NCI-H1092 (cell line): ENCODE measurements around the gene NDUFS8.

ENCODE experiments used
- DNase-seq: peaks from one replicate; lab custom pipeline; 2025; lab: John Stamatoyannopoulos, UW

Gene NDUFS8

DNA sequence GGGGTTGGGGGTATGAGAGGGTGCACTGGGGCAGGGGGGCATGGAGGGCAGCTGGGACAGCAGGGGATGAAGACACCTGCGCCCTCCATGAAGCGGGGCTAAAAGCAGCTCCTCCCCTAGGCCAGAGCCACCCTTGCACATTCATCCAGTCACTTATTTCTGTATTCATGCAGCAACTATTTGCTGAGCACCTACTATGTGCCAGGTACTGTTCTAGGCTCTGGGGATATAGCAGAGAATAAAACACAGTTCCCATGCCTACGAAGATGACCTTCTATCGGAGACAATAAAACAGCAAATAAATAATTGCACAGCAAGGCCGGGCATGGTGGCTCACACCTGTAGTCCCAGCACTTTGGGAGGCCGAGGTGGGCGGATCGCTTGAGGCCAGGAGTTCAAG lies 15.0 kb upstream of the NDUFS8 start:
- DNase-seq = no peak

DNA sequence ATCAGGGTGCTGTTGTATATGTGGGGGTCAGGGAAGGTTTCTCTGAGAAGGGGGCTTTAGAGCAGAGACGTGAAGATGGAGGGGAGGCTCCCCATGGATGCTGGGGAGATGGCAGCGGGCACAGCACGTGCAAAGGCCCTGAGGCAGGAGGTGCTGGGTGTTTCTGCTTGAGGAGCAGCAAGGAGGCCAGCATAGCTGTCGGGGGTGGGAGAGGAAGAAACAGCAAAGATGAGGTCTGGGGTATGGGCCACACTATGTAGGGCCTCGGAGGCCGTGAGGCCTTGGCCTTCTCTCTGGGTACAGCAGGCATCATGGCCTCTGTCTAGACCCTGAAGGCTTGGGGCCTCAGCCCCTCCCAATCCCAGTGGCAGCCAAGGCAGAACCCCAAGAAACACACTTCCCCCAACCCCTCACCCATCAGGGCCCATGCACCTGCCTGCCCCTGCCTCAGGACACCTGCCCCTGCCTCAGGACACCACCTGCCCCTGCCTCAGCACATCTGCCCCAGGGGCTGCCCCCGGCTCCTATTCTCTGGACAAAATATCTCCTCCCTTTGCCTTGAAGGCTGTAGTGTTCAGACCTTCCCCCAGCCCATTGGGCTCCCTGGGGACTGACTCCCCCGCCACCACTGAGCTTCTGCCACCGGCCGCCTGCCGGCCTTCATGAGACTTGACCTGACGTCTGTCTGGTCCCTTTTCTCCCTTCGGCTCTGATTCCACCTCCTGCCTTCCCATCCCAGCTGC lies 14.1 kb upstream of the NDUFS8 start:
- DNase-seq = no peak

DNA sequence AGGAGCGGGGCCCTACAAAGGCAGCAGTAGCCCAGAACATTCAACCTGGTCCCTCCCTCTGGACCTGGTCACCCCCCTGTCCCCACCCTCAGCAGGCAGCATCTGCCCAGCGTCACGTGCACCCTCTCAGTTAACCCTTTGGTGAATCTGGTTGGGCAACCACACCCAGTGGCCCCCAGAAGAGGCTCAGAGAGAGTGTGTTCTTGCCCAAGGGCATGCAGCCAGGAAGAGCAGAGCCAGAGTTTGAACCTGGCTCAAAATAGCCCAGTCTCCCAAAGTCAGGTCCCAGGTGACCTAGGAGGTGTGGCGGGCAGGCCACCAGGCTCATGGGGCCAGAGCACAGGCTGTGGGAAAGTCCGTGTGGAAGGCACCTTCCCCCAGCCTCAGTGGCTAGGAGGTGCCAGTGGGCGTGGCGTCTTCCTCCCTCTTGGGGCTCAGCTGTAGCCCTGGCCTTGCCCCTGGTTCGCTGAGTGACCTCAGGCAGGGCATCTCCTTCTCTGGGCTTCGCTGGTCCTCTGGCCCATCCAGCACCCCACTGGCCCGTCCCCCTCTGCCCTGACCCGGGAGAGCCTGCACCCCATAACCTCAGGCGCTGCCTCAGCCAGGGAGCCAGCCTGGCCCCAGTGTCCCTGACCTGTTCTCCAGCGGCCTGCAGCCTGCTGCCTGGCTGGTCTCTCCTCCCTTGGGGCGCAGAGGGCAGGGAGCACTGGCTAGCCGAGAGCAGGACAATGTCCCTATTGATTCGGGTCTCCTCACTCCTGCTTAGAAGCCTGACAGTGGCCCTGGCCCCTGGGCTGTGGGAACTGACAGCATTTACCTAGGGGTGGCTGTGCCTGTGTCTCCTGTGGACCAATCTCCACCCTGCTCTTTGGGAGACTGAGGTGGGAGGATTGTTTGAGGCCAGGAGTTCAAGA lies 13.3 kb upstream of the NDUFS8 start:
- no peak for DNase-seq

DNA sequence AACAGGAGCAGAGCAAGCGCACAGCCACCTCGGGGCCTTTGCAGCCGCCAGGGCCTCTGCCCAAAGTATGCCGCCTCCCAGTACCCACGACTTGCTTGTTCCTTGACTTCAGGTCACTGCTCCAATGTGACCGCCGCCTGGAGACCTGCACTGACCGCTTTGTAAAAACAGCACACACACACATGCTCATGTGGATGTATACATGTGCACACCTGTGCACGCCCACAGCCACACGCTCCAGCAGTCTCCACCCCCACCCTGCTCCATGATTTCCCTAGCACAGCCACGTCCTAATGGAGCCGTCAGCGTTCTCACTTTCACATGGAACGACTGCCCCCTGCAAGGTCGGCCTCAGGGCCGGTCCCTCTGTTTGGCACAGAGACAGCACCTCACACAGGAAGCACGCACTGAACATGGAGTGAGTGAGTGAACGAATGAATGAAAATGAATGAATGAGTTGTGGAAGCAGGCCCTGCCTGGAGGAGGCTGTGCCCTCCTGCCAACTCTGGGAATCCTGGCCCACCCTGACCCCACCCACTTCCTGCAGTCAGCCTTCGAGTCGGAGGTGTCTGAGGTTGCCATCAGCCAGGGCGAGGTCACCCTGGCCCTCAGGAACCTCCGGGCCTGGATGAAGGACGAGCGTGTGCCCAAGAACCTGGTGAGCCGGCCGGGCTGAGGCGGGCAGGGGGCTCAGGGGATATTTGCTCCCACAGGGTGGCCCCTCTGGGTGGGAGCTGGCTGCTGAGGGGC lies 12.3 kb upstream of the NDUFS8 start:
- DNase-seq = no peak

DNA sequence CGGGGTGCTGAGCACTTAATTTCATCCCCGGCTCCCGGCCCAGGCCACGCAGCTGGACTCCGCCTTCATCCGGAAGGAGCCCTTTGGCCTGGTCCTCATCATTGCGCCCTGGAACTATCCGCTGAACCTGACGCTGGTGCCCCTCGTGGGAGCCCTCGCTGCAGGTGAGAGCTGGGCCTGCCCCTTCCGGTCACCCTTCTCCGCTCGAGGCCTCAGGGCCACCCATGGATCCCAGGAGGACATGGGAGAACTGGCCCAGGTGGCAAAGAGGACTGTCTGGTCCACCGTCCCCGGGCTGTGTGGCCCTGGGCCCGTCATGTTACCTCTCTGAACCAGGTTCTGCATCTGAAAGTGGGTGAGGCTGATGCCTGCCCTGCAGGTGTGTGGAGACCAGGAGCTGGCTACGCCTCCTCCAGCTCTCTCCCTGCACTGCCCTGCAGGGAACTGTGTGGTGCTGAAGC lies 11.7 kb upstream of the NDUFS8 start:
- no peak for DNase-seq

DNA sequence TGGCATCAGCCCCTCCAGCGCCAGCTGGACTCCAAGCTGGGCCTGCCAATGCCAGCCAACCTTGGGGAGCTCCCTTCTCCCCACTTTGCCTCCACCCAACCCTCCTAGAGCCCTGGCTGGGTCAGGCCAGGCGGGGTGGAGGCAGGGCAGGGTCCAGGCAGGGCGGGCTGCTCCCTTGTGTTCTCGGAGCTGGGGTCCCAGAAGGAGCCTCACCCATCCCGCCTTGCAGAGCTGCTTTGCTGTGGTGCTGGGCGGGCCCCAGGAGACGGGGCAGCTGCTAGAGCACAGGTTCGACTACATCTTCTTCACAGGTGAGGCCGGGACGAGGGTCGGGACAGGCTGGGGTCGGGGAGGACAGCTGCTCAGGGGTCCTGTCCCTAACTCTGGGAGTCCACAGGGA lies 11.0 kb upstream of the NDUFS8 start:
- DNase-seq = no peak

DNA sequence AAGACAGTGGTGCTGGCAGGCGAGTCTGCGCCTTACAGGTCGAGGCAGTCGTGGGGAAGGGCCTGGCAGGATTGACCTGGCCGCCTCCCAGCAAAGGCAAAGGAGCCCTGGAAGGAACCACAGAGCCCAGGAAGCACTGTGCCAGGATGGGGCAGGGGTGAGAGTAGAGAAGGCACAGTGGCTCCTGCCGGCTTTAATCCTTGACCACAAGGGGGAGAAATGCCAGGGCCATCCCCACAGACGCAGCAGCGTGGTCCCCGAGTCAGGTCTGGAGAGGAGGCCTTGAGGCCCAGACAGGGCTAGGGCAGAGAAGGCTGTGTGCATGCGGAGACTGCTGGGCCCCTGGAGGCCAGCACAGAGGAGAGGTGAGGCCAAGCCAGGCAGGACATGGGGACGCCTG lies 9.9 kb upstream of the NDUFS8 start:
- DNase-seq = no peak

DNA sequence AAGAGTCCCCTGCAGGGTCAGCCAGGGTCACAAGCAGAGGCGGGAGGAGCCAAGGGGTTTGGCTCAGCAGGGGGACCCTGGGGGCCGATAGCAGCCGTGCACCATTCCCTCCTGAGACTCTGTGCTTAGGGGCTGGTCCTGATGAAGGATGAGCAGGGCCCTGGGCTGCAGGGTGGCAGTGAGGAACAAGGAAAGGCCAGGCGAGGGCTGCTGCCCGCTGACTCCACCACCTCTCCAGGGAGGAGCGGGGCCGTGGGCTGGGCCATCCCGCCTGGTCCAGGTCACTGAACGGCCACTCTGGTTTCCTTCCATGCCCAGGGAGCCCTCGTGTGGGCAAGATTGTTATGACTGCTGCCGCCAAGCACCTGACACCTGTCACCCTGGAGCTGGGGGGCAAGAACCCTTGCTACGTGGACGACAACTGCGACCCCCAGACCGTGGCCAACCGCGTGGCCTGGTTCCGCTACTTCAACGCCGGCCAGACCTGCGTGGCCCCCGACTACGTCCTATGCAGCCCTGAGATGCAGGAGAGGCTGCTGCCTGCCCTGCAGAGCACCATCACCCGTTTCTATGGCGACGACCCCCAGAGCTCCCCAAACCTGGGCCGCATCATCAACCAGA lies 9.2 kb upstream of the NDUFS8 start:
- DNase-seq = no peak

DNA sequence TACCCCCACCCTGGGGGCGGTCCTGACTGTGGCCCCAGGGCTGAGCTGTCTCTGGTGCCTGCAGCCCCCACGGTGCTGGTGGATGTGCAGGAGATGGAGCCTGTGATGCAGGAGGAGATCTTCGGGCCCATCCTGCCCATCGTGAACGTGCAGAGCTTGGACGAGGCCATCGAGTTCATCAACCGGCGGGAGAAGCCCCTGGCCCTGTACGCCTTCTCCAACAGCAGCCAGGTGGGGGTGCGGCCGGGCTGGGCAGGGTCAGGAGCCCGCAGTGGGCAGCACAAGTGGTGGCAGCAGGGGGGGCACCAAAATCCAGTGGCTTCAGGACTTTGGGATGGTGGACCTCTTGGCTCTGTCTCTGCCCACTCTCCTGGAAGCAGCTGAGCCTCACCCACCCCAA lies 8.0 kb upstream of the NDUFS8 start:
- no peak for DNase-seq

DNA sequence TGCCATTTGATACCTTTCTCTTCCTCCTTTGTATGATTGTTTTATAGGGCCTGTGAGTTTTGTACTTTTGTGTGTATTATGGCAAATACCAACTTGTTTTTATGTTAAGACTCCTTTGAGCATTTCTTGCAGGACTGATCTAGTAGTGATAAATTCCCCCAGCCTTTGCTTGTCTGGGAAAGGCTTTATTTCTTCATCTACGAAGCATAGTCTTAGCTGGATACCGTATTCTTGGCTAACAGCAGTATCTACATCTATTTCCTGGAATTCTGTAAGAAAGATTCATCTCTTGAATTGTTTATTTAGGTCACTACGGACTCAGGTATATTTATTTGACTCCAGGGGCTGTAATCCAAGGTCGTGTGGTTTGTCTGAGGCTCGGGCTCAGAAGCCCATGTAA lies 6.0 kb upstream of the NDUFS8 start:
- DNase-seq = no peak

DNA sequence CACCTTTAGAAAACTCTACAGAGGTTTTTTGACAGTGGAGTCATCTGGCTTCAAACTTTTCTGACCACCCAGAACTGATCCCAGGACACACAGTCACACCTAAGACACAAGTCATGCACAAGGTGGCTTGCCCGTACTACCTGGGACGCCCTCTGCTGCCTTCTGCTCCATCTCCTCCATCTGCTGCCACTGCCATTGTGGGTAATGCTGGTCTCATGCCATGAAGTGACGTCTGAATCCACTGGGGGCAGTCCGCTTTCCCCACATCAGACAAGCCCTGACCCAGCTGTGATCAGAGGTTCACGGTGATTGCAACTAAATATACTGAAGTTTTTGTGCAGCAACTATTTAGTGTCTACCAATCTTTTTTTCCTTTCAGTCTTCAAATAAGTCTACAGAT lies 5.4 kb upstream of the NDUFS8 start:
- DNase-seq = no peak

DNA sequence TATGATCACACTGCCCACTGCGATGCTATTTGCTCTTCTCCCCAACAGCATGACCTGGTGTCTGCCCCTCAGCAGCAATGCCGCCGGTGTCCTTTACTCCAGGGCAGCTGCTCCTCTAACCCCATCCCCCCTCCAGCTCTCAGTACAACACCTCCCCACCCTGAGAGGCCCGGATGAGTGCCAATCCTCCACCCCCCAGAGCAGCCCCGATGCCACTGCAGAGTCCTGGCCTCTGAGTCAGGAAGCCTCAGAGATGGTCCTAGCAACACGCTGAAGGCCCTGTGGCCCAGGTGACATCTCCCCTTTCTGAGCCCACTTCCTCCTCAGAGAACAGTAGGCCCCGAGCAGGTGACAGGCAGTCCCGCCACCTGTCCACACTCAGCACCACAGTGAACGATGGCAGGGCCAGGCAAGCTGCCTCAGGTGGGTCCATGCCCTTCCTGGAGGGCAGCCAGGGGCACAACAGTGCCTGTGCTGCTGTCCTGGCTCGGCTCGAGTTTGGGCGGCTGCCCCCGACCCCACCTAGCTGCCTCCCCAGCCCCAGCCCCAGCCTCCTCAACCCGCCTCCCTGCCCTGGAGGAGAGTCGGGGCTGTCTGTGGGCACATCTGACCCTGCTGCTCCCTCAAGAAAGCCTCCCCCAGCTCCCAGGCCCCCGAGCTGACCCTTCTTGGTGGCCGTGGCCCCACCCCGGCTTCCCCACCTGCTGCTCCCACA lies 3.9 kb upstream of the NDUFS8 start:
- no peak for DNase-seq

DNA sequence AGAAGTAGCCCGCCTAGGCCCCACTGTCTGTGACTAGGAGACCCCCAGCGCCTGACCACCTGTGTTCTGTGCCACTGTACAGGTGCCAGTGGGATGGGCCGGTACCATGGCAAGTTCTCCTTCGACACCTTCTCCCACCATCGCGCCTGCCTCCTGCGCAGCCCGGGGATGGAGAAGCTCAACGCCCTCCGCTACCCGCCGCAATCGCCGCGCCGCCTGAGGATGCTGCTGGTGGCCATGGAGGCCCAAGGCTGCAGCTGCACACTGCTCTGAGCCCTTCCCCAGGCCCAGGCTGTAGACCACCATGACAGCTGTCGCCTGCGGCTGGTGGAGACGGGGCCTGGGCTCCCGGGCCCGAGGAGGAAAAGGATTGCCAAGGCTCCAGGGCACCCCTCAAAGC lies 2.8 kb upstream of the NDUFS8 start:
- no peak for DNase-seq

DNA sequence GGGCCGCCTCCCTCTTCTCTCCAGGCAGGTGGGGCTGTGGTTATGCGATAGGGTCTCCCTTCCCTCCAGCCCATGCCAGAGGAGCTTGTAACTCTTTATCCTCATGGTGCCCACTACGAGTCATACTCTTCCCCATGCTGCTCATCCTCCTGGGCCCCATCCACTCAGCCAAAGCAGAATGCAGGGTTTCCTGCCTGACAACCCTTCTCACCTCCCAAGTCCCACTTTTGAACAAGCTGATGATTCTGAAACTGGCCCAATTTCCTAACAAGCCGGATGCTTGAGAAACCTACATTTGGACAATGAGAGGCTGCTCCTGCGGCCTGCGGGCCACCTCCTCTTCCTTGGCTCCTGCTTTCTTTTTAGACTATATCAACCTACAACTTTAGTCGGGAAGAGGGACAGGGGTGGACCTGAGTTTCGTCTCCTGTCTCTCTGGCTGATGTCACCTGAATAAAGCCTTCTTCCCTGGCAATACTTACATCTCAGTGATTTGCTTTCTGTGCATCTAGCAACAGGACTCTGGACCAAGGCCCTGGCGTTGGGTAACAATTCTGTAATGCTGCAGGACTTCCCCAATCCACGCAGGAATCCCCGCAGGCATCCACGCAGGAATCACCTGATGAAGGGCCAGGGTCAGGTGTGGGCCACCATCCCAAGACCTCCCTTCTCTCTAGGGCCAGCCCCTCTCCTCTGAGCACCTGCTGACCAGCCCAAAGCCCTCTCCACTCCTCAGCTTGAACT lies 1.5 kb upstream of the NDUFS8 start:
- no peak for DNase-seq

DNA sequence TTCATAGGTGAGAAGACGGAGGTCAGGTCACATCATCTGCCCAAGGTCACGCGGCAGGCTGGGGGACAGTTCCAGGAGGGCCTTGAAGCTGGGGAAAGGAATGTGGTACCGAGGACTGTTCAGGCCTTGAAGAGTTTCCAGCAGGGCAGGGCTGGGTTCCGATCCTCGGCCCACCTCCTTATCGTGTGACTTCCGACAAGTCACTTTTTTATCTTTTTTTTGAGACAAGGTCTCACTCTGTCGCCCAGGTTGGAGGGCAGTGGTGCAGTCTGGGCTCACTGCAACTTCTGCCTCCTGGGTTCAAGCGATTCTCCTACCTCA lies 623 bp downstream of the NDUFS8 start:
- no peak for DNase-seq

DNA sequence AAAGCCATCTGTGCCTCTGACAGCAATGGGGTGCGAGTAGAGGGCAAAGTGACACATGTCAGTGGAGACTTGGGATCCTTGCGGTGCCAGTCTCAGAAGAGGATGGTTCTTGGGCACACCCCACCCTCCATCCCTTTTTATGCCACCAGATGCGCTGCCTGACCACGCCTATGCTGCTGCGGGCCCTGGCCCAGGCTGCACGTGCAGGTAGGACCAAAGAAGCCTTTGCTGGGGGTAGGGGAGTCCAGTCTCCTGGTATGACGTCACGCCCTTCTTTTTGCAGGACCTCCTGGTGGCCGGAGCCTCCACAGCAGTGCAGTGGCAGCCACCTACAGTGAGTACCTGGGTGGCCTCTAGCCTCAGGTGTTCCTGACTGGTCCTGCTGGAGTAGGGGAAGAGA lies 1.5 kb downstream of the NDUFS8 start:
- no peak for DNase-seq

DNA sequence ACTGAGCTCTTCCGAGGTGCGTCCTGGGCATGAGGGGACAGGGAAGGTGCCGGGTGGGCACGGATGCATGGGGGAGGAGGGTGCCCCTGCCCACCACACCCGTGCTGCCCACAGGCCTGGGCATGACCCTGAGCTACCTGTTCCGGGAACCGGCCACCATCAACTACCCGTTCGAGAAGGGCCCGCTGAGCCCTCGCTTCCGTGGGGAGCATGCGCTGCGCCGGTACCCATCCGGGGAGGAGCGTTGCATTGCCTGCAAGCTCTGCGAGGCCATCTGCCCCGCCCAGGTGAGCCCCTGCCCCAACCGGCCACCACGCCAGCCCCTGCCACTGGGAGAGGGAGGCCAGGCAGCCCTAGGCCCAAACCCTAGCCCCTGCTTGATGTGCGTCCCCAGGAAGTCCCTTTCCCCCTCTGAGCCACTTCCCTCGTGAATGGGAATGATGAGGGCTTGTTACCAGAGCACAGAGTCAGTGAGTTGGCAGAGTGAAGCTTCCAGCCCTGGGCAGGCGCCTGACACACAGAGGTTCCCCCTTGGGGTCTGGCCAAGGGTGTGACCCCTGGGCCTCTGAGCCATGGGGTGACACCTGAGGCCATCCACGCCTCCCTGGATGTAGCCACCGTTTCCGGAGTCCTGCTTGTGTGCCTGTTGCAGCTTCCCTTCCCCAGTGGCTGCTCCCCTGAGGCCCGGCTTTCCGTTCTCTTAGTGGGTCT lies 2.7 kb downstream of the NDUFS8 start:
- no peak for DNase-seq

DNA sequence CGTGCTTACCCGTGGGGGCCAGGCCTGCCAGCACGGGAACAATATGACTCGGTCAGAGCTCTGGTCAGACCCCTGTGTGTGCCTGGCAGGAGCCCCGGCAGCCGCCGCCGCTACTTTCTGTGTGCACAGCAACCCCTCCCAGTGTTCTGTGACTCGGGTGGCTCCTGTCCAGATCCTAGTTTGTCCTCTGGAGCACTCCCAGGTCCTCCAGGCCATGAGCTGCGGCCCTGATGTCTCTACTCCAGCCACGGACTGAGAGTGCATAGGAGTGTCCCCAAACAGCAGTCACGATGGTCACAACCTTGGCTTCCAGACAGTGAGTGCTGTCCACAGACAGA lies 3.2 kb downstream of the NDUFS8 start:
- no peak for DNase-seq

DNA sequence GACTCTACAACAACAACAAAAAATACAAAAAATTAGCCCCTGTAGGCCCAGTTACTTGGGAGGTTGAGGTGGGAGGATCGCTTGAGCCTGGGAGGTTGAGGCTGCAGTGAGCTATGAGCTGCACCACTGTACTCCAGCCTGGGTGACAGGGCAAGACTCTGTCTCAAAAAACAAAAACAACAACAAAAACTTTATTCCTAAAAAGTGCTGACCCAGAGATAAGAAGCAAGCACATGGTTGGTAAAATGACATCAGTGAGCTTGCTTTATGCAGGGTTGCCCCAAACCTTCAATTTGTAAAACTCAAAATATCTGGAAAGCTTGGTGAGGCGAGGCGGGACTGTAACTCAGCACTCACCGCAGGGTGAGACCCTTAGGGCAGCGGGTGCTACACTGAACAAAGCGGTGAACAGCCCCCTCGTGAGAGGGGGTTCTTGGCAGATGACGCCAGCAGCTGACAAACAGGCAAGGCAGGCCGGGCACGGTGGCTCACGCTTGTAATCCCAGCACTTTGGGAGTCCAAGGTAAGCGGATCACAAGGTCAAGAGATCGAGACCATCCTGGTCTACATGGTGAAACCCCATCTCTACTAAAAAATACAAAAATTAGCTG lies 4.9 kb downstream of the NDUFS8 start:
- no peak for DNase-seq

DNA sequence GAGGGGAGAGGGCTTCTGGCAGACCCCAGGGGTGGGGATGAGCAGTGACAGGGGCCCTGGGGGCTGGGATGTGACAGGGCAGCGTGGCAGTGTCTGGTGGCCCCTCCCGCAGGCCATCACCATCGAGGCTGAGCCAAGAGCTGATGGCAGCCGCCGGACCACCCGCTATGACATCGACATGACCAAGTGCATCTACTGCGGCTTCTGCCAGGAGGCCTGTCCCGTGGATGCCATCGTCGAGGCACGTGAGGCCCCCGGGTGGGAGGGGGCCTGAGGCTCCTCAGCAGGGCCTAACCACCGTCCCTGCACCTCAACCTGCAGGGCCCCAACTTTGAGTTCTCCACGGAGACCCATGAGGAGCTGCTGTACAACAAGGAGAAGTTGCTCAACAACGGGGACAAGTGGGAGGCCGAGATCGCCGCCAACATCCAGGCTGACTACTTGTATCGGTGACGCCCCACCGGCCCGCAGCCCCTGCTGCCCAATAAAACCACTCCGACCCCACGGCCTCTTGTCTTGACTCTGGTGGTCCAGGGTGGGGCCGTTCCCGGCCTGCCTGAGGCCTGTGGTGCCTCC lies 5.7 kb downstream of the NDUFS8 start:
- DNase-seq = no peak
